ENCODE data around the gene WWOX. TPM values are rescaled to one million over a fixed set of nuclear protein-coding genes. Genes with fewer than 3 reads are reported as not detected.

The WWOX gene
- polyA plus RNA-seq, 1 donor (not counting 4 experiments of a cell fraction or from before 2014, with no cell fraction given) = 5.1 TPM

DNA sequence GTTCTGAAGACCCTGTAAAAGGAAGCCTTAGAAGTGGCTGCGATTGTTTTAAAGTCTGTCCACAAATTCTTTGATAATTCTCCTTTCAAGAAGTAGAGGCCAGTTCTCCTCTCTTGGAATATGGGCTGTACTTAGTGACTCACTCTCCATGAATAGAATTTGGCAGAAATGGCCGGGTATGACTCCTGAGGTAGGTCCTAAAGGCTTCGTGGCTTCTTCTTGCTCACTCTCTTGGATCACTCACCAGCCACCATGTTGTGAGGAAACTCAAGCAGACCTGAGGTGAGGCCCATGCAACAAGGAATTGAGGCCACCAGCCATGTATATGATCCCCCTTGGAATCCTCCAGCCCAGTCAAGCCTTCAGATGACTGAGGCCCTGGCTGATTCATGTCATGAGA lies 75.8 kb downstream of the WWOX start:
- dilution Hi-C loops (cut with MboI; ENCODE audit: extremely low pct_ligation_motif_present, low sequenced_read_pairs) = no loop called here
- TF ChIP-seq, protein P1, sequence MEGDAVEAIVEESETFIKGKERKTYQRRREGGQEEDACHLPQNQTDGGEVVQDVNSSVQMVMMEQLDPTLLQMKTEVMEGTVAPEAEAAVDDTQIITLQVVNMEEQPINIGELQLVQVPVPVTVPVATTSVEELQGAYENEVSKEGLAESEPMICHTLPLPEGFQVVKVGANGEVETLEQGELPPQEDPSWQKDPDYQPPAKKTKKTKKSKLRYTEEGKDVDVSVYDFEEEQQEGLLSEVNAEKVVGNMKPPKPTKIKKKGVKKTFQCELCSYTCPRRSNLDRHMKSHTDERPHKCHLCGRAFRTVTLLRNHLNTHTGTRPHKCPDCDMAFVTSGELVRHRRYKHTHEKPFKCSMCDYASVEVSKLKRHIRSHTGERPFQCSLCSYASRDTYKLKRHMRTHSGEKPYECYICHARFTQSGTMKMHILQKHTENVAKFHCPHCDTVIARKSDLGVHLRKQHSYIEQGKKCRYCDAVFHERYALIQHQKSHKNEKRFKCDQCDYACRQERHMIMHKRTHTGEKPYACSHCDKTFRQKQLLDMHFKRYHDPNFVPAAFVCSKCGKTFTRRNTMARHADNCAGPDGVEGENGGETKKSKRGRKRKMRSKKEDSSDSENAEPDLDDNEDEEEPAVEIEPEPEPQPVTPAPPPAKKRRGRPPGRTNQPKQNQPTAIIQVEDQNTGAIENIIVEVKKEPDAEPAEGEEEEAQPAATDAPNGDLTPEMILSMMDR (optimal IDR thresholded peaks at IDR 0.05 in 1 of 3, IDR thresholded peaks at IDR 0.05 in 1 of 3, conservative IDR thresholded peaks at IDR 0.05 in 1 of 3; ENCODE audit: extremely low read depth in 1 of 3, insufficient read depth in 2 of 3, low read length in 3 of 3) = no peak
- TF ChIP-seq EZH2 (IDR thresholded peaks at IDR 0.05; ENCODE audit: low read length) = no peak
- no peak overlapping the region for H2AFZ ChIP-seq (ENCODE audit: control insufficient read depth, low read length)
- no peak overlapping the region for H3K4me2 ChIP-seq (ENCODE audit: control insufficient read depth, extremely low read depth, insufficient read depth, low read depth, low read length)
- H4K20me1 ChIP-seq (ENCODE audit: control insufficient read depth, extremely low read depth, insufficient read depth, low read length) = no peaks in the 10 kb centered on the region
- H3K9me1 ChIP-seq (ENCODE audit: control insufficient read depth, extremely low read depth, insufficient read depth, low read length) = no peaks in the 10 kb centered on the region
- H3K4me1 ChIP-seq (ENCODE audit: control insufficient read depth, extremely low read depth, insufficient read depth, low read length) = no peaks in the 10 kb centered on the region
- H3K79me2 ChIP-seq (ENCODE audit: control insufficient read depth, insufficient read depth, low read length) = no peaks in the 10 kb centered on the region
- H3K9me3 ChIP-seq (ENCODE audit: control insufficient read depth, low read depth, low read length) = peaks cover 6% of the 10 kb centered on the region
- DNase-seq (ENCODE audit: low read depth, low spot score) (no peak), FAIRE-seq (no peak)
- H3K9ac ChIP-seq (ENCODE audit: control insufficient read depth, extremely low read depth, insufficient read depth, low read length) = no peak overlapping the region
- H3K4me3 ChIP-seq (ENCODE audit: control insufficient read depth in 2 of 3, extremely low read depth in 1 of 3, insufficient read depth in 2 of 3, low read depth in 1 of 3, low read length in 3 of 3) = no peak overlapping the region
- no peaks in the 10 kb centered on the region for H3K36me3 ChIP-seq (ENCODE audit: control insufficient read depth in 2 of 2, extremely low read depth in 1 of 2, insufficient read depth in 2 of 2, low read length in 2 of 2)
- H3K27me3 ChIP-seq (ENCODE audit: control insufficient read depth, extremely low read depth, insufficient read depth, low read length) = no peaks in the 10 kb centered on the region
- no peak overlapping the region for H3K27ac ChIP-seq (ENCODE audit: control insufficient read depth, insufficient read depth, low read length)

DNA sequence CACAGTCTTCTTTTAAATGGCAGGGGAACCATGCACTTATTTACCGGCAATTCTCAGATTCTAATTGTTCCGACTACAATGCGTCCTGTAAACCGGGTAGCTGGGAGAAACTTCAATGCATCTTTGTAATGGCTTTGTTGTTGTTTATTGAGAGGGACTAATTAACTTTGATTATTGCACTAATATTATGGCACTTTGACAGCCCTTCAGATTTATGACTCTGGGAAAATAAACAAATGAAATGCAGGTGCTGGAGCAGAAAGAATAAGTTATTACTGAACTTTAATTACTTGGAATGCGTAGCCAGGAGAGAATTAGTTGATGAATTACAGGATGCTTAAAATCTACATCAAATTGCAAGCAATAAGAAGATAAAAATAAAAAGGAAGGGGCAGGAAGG lies 77.0 kb downstream of the WWOX start:
- no peak for FAIRE-seq
- dilution Hi-C loops (cut with MboI; ENCODE audit: extremely low pct_ligation_motif_present, low sequenced_read_pairs) = no loop called here

More for the DNA sequence above, 77.0 kb downstream of the WWOX start:
- no peaks in the 10 kb centered on the region for H3K36me3 ChIP-seq (ENCODE audit: control insufficient read depth in 2 of 2, extremely low read depth in 1 of 2, insufficient read depth in 2 of 2, low read length in 2 of 2)
- H3K27ac ChIP-seq (ENCODE audit: control insufficient read depth, insufficient read depth, low read length) = no peak overlapping the region
- no peak overlapping the region for H3K9ac ChIP-seq (ENCODE audit: control insufficient read depth, extremely low read depth, insufficient read depth, low read length)
- H3K4me3 ChIP-seq (ENCODE audit: control insufficient read depth in 2 of 3, extremely low read depth in 1 of 3, insufficient read depth in 2 of 3, low read depth in 1 of 3, low read length in 3 of 3) = no peak overlapping the region
- no peak for DNase-seq (ENCODE audit: low read depth, low spot score)
- no peak overlapping the region for H3K4me2 ChIP-seq (ENCODE audit: control insufficient read depth, extremely low read depth, insufficient read depth, low read depth, low read length)
- H4K20me1 ChIP-seq (ENCODE audit: control insufficient read depth, extremely low read depth, insufficient read depth, low read length) = no peaks in the 10 kb centered on the region
- H3K79me2 ChIP-seq (ENCODE audit: control insufficient read depth, insufficient read depth, low read length) = no peaks in the 10 kb centered on the region
- peaks cover 6% of the 10 kb centered on the region for H3K9me3 ChIP-seq (ENCODE audit: control insufficient read depth, low read depth, low read length)
- TF ChIP-seq EZH2 (IDR thresholded peaks at IDR 0.05; ENCODE audit: low read length) = no peak
- TF ChIP-seq, protein P1 (optimal IDR thresholded peaks at IDR 0.05 in 1 of 3, IDR thresholded peaks at IDR 0.05 in 1 of 3, conservative IDR thresholded peaks at IDR 0.05 in 1 of 3; ENCODE audit: extremely low read depth in 1 of 3, insufficient read depth in 2 of 3, low read length in 3 of 3) = no peak
- H3K9me1 ChIP-seq (ENCODE audit: control insufficient read depth, extremely low read depth, insufficient read depth, low read length) = no peaks in the 10 kb centered on the region
- no peaks in the 10 kb centered on the region for H3K27me3 ChIP-seq (ENCODE audit: control insufficient read depth, extremely low read depth, insufficient read depth, low read length)
- no peak overlapping the region for H2AFZ ChIP-seq (ENCODE audit: control insufficient read depth, low read length)
- H3K4me1 ChIP-seq (ENCODE audit: control insufficient read depth, extremely low read depth, insufficient read depth, low read length) = no peaks in the 10 kb centered on the region

Data from keratinocyte (primary cell).